Body of pancreas (tissue), 4 donors: ENCODE results near the gene SEMA6C. TPM values are rescaled to one million over a fixed set of nuclear protein-coding genes. Genes with fewer than 3 reads are reported as not detected.

ENCODE experiments used
- ATAC-seq: fragments of 150-250 bp; one replicate; pipeline ENCODE4 v1.9.1; 2016
- DNase-seq, 4 donors: peaks; one replicate each; pipeline ENCODE4 v3.0.0-alpha.2; 2019
- H3K27ac ChIP-seq, 4 donors: fragments of 200-600 bp; sonication (generic); 1 replicate in 3 of 4; 2 replicates in 1 of 4; pipeline versions ENCODE4 v1.5.1 to v1.6.1; 2016 to 2019; ENCODE audit warnings: mild to moderate bottlenecking in 1 of 4, mixed read lengths in 1 of 4, moderate library complexity in 1 of 4
- H3K27me3 ChIP-seq, 2 donors: fragments of 200-600 bp; sonication (generic); one replicate each; pipeline ENCODE4 v1.6.0; 2016; ENCODE audit warnings: mild to moderate bottlenecking in 1 of 2
- H3K36me3 ChIP-seq, 2 donors: fragments of 200-600 bp; sonication (generic); replicated peaks in 1 of 2; 2 replicates each; pipeline ENCODE4 v1.5.1; 2016; ENCODE audit warnings: low read depth in 2 of 2; ENCODE audit not compliant: insufficient read depth in 1 of 2
- H3K4me1 ChIP-seq: fragments of 200-600 bp; sonication (generic); one replicate; pipeline ENCODE4 v1.6.0; 2016
- H3K4me3 ChIP-seq, 2 donors: fragments of 200-600 bp; sonication (generic); 1 replicate in 1 of 2; 2 replicates in 1 of 2; pipeline ENCODE4 v1.5.1; 2016 to 2019
- H3K9me3 ChIP-seq, 3 donors: fragments of 200-600 bp; sonication (generic); 1 replicate in 2 of 3; 2 replicates in 1 of 3; pipeline ENCODE4 v1.5.1; 2016
- POLR2A ChIP-seq, 3 donors: fragments of 450-650 bp; IDR thresholded peaks; one replicate each; pipeline ENCODE4 v1.6.1; 2016; ENCODE audit warnings: antibody characterized with exemption in 3 of 3, mild to moderate bottlenecking in 2 of 3
- WGBS, 2 donors: methylation state at CpG; one replicate each; pipeline ENCODE4 v1.1.5; 2017; 5-methylcytosine and 5-hydroxymethylcytosine counted together
- intact Hi-C: fragments of 100-400 bp; cut with DNase I; formaldehyde crosslinking; loops from one replicate; pipeline ENCODE4 v1.15.1; 2023
- total RNA-seq, 2 donors: library from RNA; depleted of rRNA; stranded (reverse); fragments of >200 nt; gene quantifications; one replicate each; pipeline ENCODE4 v1.1.0, GENCODE V29; 2016
- TF ChIP-seq, protein P1 (sequence below), 7 experiments: fragments of 450-650 bp in 4 of 7; fragments of 200-600 bp in 3 of 7; sonication (generic) in 3 of 7; IDR thresholded peaks; one replicate each; pipeline ENCODE4 v1.5.1; 2016 to 2019; ENCODE audit warnings: antibody characterized with exemption in 7 of 7

Gene SEMA6C
- total RNA-seq, 2 donors from 2014 or later: 3.6 to 5.3 TPM

DNA sequence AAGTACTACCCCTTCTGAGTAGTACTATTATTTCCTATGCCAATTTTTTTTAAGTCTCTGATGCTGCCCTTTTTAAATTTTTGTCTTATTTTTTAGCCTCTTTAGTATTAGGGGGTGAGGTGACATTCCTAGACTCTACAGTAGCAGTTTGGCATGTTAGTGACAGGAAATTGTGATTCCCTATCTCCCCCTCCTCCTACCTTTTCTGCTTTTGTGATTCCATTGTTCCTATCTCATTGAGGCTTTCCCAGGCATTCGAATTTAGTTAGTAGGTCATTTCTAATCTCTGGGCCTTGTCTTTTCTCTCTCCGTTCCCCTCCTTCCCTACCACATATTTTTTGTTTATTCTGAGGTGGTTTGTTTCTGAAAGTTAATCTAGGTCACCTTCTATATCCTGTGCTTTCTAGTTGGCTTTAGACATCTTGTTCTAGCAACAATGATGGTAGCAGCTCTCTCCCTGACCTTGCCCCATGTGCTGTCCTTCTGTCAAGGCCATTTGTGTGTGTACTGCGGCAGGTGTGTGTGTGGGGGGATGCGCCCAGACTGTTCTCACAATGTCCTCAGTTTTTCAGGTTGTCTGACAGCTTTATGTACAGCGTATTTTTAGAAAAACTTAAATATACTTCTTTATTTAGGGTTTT is 21.5 kb downstream of the SEMA6C start:
- Histone ChIP-seq H3K9me3 (no peaks in the 10 kb centered on the region), H3K27ac (no peak overlapping the region), H3K4me1 (peaks cover 5% of the 10 kb centered on the region), H3K27me3 (no peaks in the 10 kb centered on the region), H3K36me3 (no peaks in the 10 kb centered on the region), H3K4me3 (no peak overlapping the region)
- ATAC-seq: no peak
- peak in 2 of 4 donors; percentile 15 to 19 for DNase-seq
- WGBS, 2 donors: 53 to 59% methylated on average over 5 of the region's 5 CpGs
- TF ChIP-seq, protein P1, sequence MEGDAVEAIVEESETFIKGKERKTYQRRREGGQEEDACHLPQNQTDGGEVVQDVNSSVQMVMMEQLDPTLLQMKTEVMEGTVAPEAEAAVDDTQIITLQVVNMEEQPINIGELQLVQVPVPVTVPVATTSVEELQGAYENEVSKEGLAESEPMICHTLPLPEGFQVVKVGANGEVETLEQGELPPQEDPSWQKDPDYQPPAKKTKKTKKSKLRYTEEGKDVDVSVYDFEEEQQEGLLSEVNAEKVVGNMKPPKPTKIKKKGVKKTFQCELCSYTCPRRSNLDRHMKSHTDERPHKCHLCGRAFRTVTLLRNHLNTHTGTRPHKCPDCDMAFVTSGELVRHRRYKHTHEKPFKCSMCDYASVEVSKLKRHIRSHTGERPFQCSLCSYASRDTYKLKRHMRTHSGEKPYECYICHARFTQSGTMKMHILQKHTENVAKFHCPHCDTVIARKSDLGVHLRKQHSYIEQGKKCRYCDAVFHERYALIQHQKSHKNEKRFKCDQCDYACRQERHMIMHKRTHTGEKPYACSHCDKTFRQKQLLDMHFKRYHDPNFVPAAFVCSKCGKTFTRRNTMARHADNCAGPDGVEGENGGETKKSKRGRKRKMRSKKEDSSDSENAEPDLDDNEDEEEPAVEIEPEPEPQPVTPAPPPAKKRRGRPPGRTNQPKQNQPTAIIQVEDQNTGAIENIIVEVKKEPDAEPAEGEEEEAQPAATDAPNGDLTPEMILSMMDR (IDR thresholded peaks at IDR 0.05): no peak
- no peak for TF ChIP-seq POLR2A (IDR thresholded peaks at IDR 0.05)
- intact Hi-C loops: no loop called here

DNA sequence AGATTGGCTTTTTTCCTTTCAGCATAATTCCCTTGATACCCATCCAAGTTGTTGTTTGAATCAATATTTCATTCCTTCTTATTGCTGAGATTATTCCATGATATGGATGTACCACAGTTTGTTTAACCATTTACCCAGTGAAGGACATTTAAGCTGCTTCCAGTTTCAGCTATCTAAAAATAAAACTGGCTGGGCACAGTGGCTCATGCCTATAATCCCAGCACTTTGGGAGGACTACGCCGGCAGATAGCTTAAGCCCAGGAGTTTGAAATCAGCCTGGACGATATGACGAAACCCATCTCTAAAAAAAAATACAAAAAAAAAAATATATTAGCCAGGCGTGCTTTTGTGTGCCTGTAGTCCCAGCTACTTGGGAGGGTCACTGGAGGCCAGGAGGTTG is 32.6 kb downstream of the SEMA6C start:
- Histone ChIP-seq H3K9me3 (no peaks in the 10 kb centered on the region), H3K4me3 (no peak overlapping the region), H3K36me3 (no peaks in the 10 kb centered on the region), H3K27ac (no peak overlapping the region), H3K4me1 (no peaks in the 10 kb centered on the region), H3K27me3 (no peaks in the 10 kb centered on the region)
- ATAC-seq (no peak), DNase-seq (no peak)
- intact Hi-C loops: no loop called here
- WGBS, 2 donors: 58 to 65% methylated on average over 5 of the region's 5 CpGs
- TF ChIP-seq, protein P1 (IDR thresholded peaks at IDR 0.05): no peak
- TF ChIP-seq POLR2A (IDR thresholded peaks at IDR 0.05): no peak

DNA sequence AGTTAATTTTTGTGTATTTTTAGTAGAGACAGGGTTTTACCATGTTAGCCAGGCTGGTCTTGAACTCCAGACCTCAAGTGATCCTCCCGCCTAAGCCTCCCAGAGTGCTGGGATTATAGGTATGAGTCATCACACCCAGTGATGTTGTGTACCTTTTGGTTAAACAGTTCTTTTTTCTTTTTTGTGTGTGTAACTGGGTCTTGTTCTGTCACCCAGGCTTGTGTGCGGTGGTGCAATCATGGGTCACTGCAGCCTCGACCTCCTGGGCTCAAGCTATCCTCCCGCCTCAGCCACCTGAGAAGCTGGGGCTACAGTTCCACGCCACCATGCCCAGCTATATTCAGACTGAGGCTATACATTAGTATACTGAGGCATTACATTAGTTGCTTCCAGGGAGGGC is 38.1 kb downstream of the SEMA6C start:
- H3K36me3 ChIP-seq: no peaks in the 10 kb centered on the region
- H3K4me3 ChIP-seq: no peak overlapping the region
- no peak for DNase-seq
- H3K4me1 ChIP-seq: no peaks in the 10 kb centered on the region
- H3K9me3 ChIP-seq: no peaks in the 10 kb centered on the region
- 91 to 94% methylated on average over 5 of the region's 5 CpGs for WGBS, 2 donors
- TF ChIP-seq, protein P1 (IDR thresholded peaks at IDR 0.05): no peak
- no peak for TF ChIP-seq POLR2A (IDR thresholded peaks at IDR 0.05)
- intact Hi-C loops: no loop called here
- no peak overlapping the region for H3K27ac ChIP-seq
- no peaks in the 10 kb centered on the region for H3K27me3 ChIP-seq
- ATAC-seq: no peak

DNA sequence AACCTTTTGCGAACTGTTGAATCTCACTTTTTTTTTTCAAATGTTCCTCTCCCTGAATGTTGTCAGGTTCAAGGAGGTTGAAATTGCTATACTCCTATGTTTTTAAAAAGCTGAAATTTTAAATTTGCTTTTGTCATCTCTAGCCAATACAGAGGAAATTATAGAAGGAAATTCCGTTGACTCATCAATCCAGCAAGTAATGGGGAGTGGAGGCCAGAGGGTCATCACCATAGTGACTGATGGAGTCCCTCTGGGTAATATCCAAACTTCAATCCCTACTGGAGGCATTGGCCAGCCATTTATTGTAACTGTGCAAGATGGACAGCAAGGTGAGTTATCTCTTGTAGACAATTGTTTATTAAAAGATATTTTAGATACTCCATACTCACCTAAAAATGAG is 39.5 kb downstream of the SEMA6C start:
- Histone ChIP-seq H3K27ac (no peak overlapping the region), H3K27me3 (no peaks in the 10 kb centered on the region), H3K36me3 (no peaks in the 10 kb centered on the region), H3K9me3 (no peaks in the 10 kb centered on the region), H3K4me1 (no peaks in the 10 kb centered on the region), H3K4me3 (no peak overlapping the region)
- no peak for TF ChIP-seq POLR2A (IDR thresholded peaks at IDR 0.05)
- TF ChIP-seq, protein P1 (IDR thresholded peaks at IDR 0.05): no peak
- WGBS, 2 donors: 75 to 77% methylated on average over 2 of the region's 2 CpGs
- ATAC-seq: no peak
- no peak for DNase-seq
- intact Hi-C loops: no loop called here

DNA sequence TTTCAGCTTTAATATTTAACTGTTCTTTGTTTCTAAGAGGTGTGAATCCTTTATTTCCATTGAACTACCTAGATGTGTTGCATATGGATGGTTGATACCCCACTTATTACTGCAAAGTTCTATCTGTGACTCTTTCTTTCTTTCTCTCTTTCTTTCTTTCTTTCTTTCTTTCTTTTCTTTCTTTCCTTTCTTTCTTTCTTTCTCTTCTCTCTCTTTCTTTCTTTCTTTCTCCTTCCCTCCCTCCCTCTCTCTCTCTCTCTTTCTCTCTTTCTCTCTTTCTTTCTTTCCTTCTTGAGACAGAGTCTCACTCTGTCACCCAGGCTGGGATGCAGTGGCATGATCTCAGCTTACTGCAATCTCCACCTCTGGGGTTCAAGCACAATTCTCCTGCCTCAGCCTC is 41.8 kb downstream of the SEMA6C start:
- no peak for ATAC-seq
- intact Hi-C loops: no loop called here
- Histone ChIP-seq H3K36me3 (no peaks in the 10 kb centered on the region), H3K4me1 (no peaks in the 10 kb centered on the region), H3K27ac (no peak overlapping the region), H3K4me3 (no peak overlapping the region), H3K9me3 (no peaks in the 10 kb centered on the region), H3K27me3 (no peaks in the 10 kb centered on the region)
- no peak for TF ChIP-seq POLR2A (IDR thresholded peaks at IDR 0.05)
- TF ChIP-seq, protein P1 (IDR thresholded peaks at IDR 0.05): no peak
- no peak for DNase-seq
